ENCODE results near the gene DUSP6.

GRCh38 chr12:89323568-89324218 lies 28.6 kb downstream of the DUSP6 start:
- no peak for TF ChIP-seq EGR1 (IDR thresholded peaks at IDR 0.05)
- no peak for TF ChIP-seq CEBPB (IDR thresholded peaks at IDR 0.05)
- no peak for TF ChIP-seq ZBTB7A (IDR thresholded peaks at IDR 0.05; ENCODE audit: low read depth)
- no peak for TF ChIP-seq YY1 (IDR thresholded peaks at IDR 0.05; ENCODE audit: low read depth)
